ENCODE results near the gene RDH13.

GRCh38 chr19:55111238-55111831 lies 48.4 kb upstream of the RDH13 start:
- TF ChIP-seq POLR2AphosphoS5 (IDR thresholded peaks at IDR 0.05; ENCODE audit: borderline replicate concordance, low read depth, low read length) = no peak
- no peak for TF ChIP-seq EZH2 (IDR thresholded peaks at IDR 0.05)
